Spleen (tissue), 11 donors: ENCODE data around the gene UBR4. TPM values are rescaled to one million over a fixed set of nuclear protein-coding genes. Genes with fewer than 3 reads are reported as not detected.

ENCODE experiments used
- DNase-seq: peaks from one replicate; pipeline ENCODE4 v3.0.0-alpha.2; 2020
- H3K27ac ChIP-seq, 8 donors: fragments of 200-600 bp; sonication (generic) in 7 of 8; 1 replicate in 4 of 8; 2 replicates in 4 of 8; pipeline versions ENCODE4 v1.5.0 to v1.8.0; 2016 to 2021; ENCODE audit warnings: inconsistent platforms in 4 of 8, mild to moderate bottlenecking in 4 of 8, moderate library complexity in 1 of 8
- H3K27me3 ChIP-seq, 7 donors: fragments of 200-600 bp; sonication (generic) in 6 of 7; replicated peaks in 1 of 7; 1 replicate in 4 of 7; 2 replicates in 3 of 7; pipeline versions ENCODE4 v1.5.0 to v1.8.0; 2016 to 2021; ENCODE audit warnings: inconsistent platforms in 3 of 7, mild to moderate bottlenecking in 1 of 7
- H3K36me3 ChIP-seq, 6 donors: fragments of 200-600 bp; sonication (generic) in 5 of 6; 1 replicate in 4 of 6; 2 replicates in 2 of 6; pipeline versions ENCODE4 v1.5.0 to v1.8.0; 2016 to 2021; ENCODE audit warnings: inconsistent platforms in 2 of 6
- H3K4me1 ChIP-seq, 6 donors: fragments of 200-600 bp; sonication (generic) in 5 of 6; 1 replicate in 3 of 6; 2 replicates in 3 of 6; pipeline versions ENCODE4 v1.5.0 to v1.8.0; 2016 to 2021; ENCODE audit warnings: inconsistent platforms in 3 of 6
- H3K4me3 ChIP-seq, 8 donors: fragments of 200-600 bp; sonication (generic) in 7 of 8; 1 replicate in 4 of 8; 2 replicates in 4 of 8; pipeline versions ENCODE4 v1.5.0 to v1.8.0; 2016 to 2021; ENCODE audit warnings: inconsistent platforms in 4 of 8, mild to moderate bottlenecking in 4 of 8, moderate library complexity in 2 of 8
- H3K9me3 ChIP-seq, 8 donors: fragments of 200-600 bp; sonication (generic) in 7 of 8; 1 replicate in 4 of 8; 2 replicates in 4 of 8; pipeline versions ENCODE4 v1.5.0 to v1.8.0; 2016 to 2021; ENCODE audit warnings: inconsistent platforms in 4 of 8
- CTCF ChIP-seq, 11 experiments: fragments of 200-600 bp in 7 of 11; fragments of 450-650 bp in 4 of 11; sonication (generic) in 4 of 11; IDR thresholded peaks in 8 of 11; conservative IDR thresholded peaks in 3 of 11; 1 replicate in 7 of 11; 2 replicates in 4 of 11; pipeline versions ENCODE4 v1.4.0 to v1.8.0; 2016 to 2021; ENCODE audit warnings: antibody characterized with exemption in 11 of 11, inconsistent platforms in 4 of 11, mild to moderate bottlenecking in 1 of 11
- POLR2A ChIP-seq, 3 donors: fragments of 450-650 bp; IDR thresholded peaks; one replicate each; pipeline ENCODE4 v1.5.1; 2017; ENCODE audit warnings: antibody characterized with exemption in 3 of 3, mild to moderate bottlenecking in 1 of 3
- POLR2AphosphoS5 ChIP-seq, 3 donors: sonication (generic); formaldehyde crosslinking; IDR thresholded peaks; one replicate each; pipeline ENCODE4 v1.5.1; 2017; ENCODE audit warnings: antibody characterized with exemption in 3 of 3
- WGBS, 5 donors: extraction: QIAGEN DNeasy Blood & Tissue Kit in 3 of 5; methylation state at CpG; one replicate each; pipeline versions ENCODE4 v1.1.5 to v1.1.7; 2013 to 2018; 5-methylcytosine and 5-hydroxymethylcytosine counted together
- intact Hi-C: fragments of 100-400 bp; cut with DNase I; formaldehyde crosslinking; loops from one replicate; pipeline ENCODE4 v1.15.0; 2023; ENCODE audit warnings: low total_unique reads
- polyA plus RNA-seq, 3 donors: library from polyadenylated mRNA; stranded (reverse); fragments of 200-250 nt; gene quantifications; one replicate each; pipeline ENCODE4 v1.2.1, GENCODE V29; 2013
- total RNA-seq, 7 donors: library from RNA; depleted of rRNA in 3 of 7; stranded (reverse); fragments of >200 nt in 3 of 7; fragmentation: NEBNext Ultra II Directional in 4 of 7; extraction: Animal tissue kit (Norgen Biotek cat#: 25700) in 4 of 7; gene quantifications; one replicate each; pipeline versions ENCODE4 v1.1.0 to v1.2.1, GENCODE V29; 2016 to 2021
- donor health status: healthy with polysubstance abuse.
- donor health status: DM: no; HTN: no; CAD: no; lungs with moderate emphysema.
- donor health status: DM: no; HTN: no; CAD: no.
- donor health status: Bipolar disorder and iron deficiency.
- donor health status: healthy.
- donor health status: DM: no; HTN: no; CAD: no.
- donor health status: DM: yes; HTN: yes; CAD: no.

Gene UBR4
- total and polyA plus RNA-seq, 10 donors = 72.5 to 184 (median 149) TPM

GRCh38 chr1:19138958-19139581, 71.0 kb downstream of the UBR4 start:
- H3K27me3 ChIP-seq = no peaks in the 10 kb centered on the region
- peaks cover 7 to 100% (median 96%) of the 10 kb centered on the region in 6 donors for H3K36me3 ChIP-seq
- DNase-seq = no peak
- no peak for TF ChIP-seq POLR2AphosphoS5 (IDR thresholded peaks at IDR 0.05)
- no peak for TF ChIP-seq POLR2A (IDR thresholded peaks at IDR 0.05)
- TF ChIP-seq CTCF (IDR thresholded peaks at IDR 0.05 in 8 of 11, conservative IDR thresholded peaks at IDR 0.05 in 3 of 11) = no peak
- 83 to 88% (median 88%) methylated on average over 13 of the region's 13 CpGs for WGBS, 5 donors
- H3K4me1 ChIP-seq = no peaks in the 10 kb centered on the region
- H3K9me3 ChIP-seq = peaks cover 0 to 6% (median 2%) of the 10 kb centered on the region in 8 donors
- no peak overlapping the region for H3K4me3 ChIP-seq
- intact Hi-C loops = no loop called here
- H3K27ac ChIP-seq = no peak overlapping the region

DNA sequence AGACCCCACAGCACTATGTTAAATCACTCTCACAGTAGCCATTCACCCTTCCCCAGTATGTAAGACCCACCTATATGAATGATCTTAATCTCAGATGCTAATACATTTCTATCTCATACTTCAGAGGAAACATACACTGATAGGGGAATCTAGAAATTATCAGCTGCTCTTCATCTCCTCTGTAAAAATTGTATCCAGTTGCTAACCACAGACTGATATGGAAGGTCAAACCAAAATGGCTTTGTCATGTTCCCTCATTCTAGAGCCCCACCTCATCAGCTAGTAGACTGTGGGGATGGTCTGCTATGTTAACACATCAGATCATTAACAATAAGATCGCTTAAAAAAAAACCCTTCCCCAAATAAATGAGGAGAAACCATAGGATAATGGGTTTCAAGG, 71.7 kb downstream of the UBR4 start:
- WGBS, 5 donors = 89 to 100% (median 97%) methylated on average over 1 of the region's 1 CpG
- Histone ChIP-seq H3K27me3 (no peaks in the 10 kb centered on the region), H3K4me3 (no peak overlapping the region), H3K9me3 (peaks cover 0 to 12% (median 10%) of the 10 kb centered on the region in 8 donors), H3K27ac (no peak overlapping the region), H3K4me1 (no peaks in the 10 kb centered on the region), H3K36me3 (peaks cover 11 to 100% (median 96%) of the 10 kb centered on the region in 6 donors)
- intact Hi-C loops = no loop called here
- DNase-seq = no peak
- TF ChIP-seq POLR2A (IDR thresholded peaks at IDR 0.05) = no peak
- TF ChIP-seq CTCF (IDR thresholded peaks at IDR 0.05 in 8 of 11, conservative IDR thresholded peaks at IDR 0.05 in 3 of 11) = no peak
- TF ChIP-seq POLR2AphosphoS5 (IDR thresholded peaks at IDR 0.05) = no peak

DNA sequence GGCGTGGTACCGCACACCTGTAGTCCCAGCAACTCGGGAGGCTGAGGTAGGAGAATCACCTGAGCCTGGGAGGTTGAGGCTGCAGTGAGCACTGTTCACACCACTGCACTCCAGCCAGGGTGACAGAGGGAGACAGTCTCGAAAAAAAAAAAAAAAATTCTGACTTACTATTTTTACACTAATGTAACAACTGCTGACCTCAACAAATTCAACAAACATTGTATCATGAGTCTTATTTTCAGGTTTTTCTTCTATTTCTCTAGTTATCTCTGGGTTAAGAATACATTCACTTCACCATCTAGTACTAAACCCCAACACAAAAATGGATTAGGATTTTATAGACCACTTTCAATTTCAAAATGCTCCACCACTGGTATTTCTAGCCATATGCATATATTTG, 72.9 kb downstream of the UBR4 start:
- TF ChIP-seq POLR2AphosphoS5 (IDR thresholded peaks at IDR 0.05) (no peak), POLR2A (IDR thresholded peaks at IDR 0.05) (no peak), CTCF (IDR thresholded peaks at IDR 0.05 in 8 of 11, conservative IDR thresholded peaks at IDR 0.05 in 3 of 11) (no peak)
- Histone ChIP-seq H3K9me3 (peaks cover 0 to 18% (median 13%) of the 10 kb centered on the region in 8 donors), H3K27me3 (no peaks in the 10 kb centered on the region), H3K27ac (no peak overlapping the region), H3K36me3 (peaks cover 11 to 100% (median 96%) of the 10 kb centered on the region in 6 donors), H3K4me3 (no peak overlapping the region), H3K4me1 (no peaks in the 10 kb centered on the region)
- intact Hi-C loops = no loop called here
- WGBS, 5 donors = 94 to 98% (median 97%) methylated on average over 4 of the region's 4 CpGs
- no peak for DNase-seq

DNA sequence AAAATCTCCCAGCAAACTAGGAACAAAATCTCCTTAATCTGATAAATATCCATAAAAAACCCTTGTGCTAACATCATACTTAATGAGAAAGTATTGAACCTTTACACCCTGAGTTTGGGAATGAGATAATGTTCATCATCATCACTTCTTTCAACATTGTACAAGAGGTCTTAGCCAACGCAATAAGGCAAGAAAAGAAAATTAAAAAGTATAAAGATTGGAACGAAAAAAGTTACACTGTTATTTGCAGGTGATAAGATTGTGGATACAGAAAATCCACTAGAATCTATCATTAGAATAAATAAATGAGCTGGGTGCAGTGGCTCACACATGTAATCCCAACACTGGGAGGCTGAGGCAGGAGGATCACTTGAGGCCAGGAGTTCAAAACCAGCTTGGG, 76.7 kb downstream of the UBR4 start:
- intact Hi-C loops = no loop called here
- H3K4me1 ChIP-seq = peaks cover 0 to 20% (median 10%) of the 10 kb centered on the region in 6 donors
- TF ChIP-seq POLR2AphosphoS5 (IDR thresholded peaks at IDR 0.05) = no peak
- no peak for TF ChIP-seq POLR2A (IDR thresholded peaks at IDR 0.05)
- TF ChIP-seq CTCF (IDR thresholded peaks at IDR 0.05 in 8 of 11, conservative IDR thresholded peaks at IDR 0.05 in 3 of 11) = no peak
- no peak overlapping the region for H3K27ac ChIP-seq
- 97 to 99% (median 98%) methylated on average over 2 of the region's 2 CpGs for WGBS, 5 donors
- H3K4me3 ChIP-seq = no peak overlapping the region
- no peaks in the 10 kb centered on the region for H3K27me3 ChIP-seq
- H3K9me3 ChIP-seq = peaks cover 0 to 18% (median 13%) of the 10 kb centered on the region in 8 donors
- no peak for DNase-seq
- peaks cover 12 to 100% (median 90%) of the 10 kb centered on the region in 6 donors for H3K36me3 ChIP-seq
